C4-2B (cell line): Measurements from ENCODE around the gene ARF3.

ENCODE experiments used
- H3K27ac ChIP-seq: fragments of 450-650 bp; 2 replicates; pipeline ENCODE4 v1.5.1; 2017
- CTCF ChIP-seq: fragments of 450-650 bp; conservative IDR thresholded peaks from 2 replicates; pipeline ENCODE4 v1.5.1; 2017; ENCODE audit warnings: mild to moderate bottlenecking
- ZFX ChIP-seq: fragments of 450-650 bp; IDR thresholded peaks from 2 replicates; pipeline ENCODE4 v1.6.1; 2017

The ARF3 gene

GRCh38 chr12:48968467-48968866 is 11.2 kb upstream of the ARF3 start:
- TF ChIP-seq ZFX, result no peak
- TF ChIP-seq CTCF, result no peak
- H3K27ac ChIP-seq, result no peak overlapping the region

- H3K27ac ChIP-seq, result no peak overlapping the region
- TF ChIP-seq CTCF (no peak), ZFX (no peak)
These were observed 10.7 kb upstream of the ARF3 start for GRCh38 chr12:48967991-48968390.

- no peak overlapping the region for H3K27ac ChIP-seq
These were observed 9.0 kb upstream of the ARF3 start for GRCh38 chr12:48966177-48966895.

GRCh38 chr12:48965298-48965838 is 8.1 kb upstream of the ARF3 start:
- no peak overlapping the region for H3K27ac ChIP-seq
- TF ChIP-seq CTCF, result no peak
- TF ChIP-seq ZFX, result no peak

More at GRCh38 chr12:48966177-48966895, 9.0 kb upstream of the ARF3 start:
- no peak for TF ChIP-seq CTCF
- no peak for TF ChIP-seq ZFX

GRCh38 chr12:48961801-48962200 is 4.5 kb upstream of the ARF3 start:
- H3K27ac ChIP-seq, result no peak overlapping the region
- TF ChIP-seq ZFX, result no peak
- no peak for TF ChIP-seq CTCF

GRCh38 chr12:48961331-48961730 is 4.0 kb upstream of the ARF3 start:
- no peak overlapping the region for H3K27ac ChIP-seq
- TF ChIP-seq ZFX (no peak), CTCF (no peak)

- no peak for TF ChIP-seq CTCF
- no peak for TF ChIP-seq ZFX
These were observed 3.5 kb upstream of the ARF3 start for GRCh38 chr12:48960834-48961233.

More at GRCh38 chr12:48960834-48961233, 3.5 kb upstream of the ARF3 start:
- H3K27ac ChIP-seq, result no peak overlapping the region
